ENCODE results near the gene ABHD16A.
A peak's percentile ranks its signal among the peaks of the same experiment; 100 is the strongest.

Gene ABHD16A

DNA sequence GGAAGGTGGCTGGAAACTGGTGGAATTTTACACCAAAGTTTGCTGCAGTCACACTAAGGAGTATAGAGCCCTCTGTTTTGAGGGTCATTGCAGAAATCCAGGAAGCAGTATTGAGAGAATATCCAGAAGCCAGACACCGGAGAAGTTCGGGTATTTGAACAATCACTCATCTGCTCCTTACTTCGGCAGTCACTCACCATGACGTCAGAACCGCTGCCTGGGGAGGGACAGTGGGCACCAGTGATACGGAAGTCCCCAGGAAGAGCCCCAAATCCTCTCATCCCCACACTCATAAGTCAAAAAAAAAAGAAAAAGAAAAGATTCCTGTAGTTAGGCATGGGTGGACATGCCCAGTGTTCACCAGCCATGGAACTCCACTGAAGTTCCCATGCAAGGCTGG, 26.2 kb downstream of the ABHD16A start:
- no peaks in the 10 kb centered on the region for H3K4me1 ChIP-seq (ENCODE audit: control insufficient read depth, low read depth, low read length)
- H3K79me1 ChIP-seq (ENCODE audit: low read length): no peaks in the 10 kb centered on the region
- H3K4me3 ChIP-seq (ENCODE audit: low read length): no peak overlapping the region
- H3K56ac ChIP-seq (ENCODE audit: low read length): no peak overlapping the region
- WGBS (ENCODE audit: extremely low coverage, insufficient coverage, low lambda C conversion rate): no CpG with 5 or more reads among the region's 6 CpGs
- no peak overlapping the region for H3K18ac ChIP-seq (ENCODE audit: low read length)
- no peak overlapping the region for H3K27ac ChIP-seq (ENCODE audit: low read depth, low read length)
- H3K27me3 ChIP-seq (ENCODE audit: insufficient read depth, low read length, poor library complexity): no peaks in the 10 kb centered on the region
- H3K23ac ChIP-seq (ENCODE audit: low read length): no peak overlapping the region
- no peak overlapping the region for H2BK15ac ChIP-seq (replicated peaks; ENCODE audit: low read depth)
- no peak overlapping the region for H4K8ac ChIP-seq (ENCODE audit: low read depth, low read length)
- no peak overlapping the region for H2BK5ac ChIP-seq (ENCODE audit: low read length)
- H2AK5ac ChIP-seq (ENCODE audit: low read length): no peak overlapping the region
- H3K79me2 ChIP-seq (ENCODE audit: control insufficient read depth, insufficient read depth, low read length): no peaks in the 10 kb centered on the region
- peaks cover 2% of the 10 kb centered on the region for H3K36me3 ChIP-seq (ENCODE audit: control insufficient read depth, insufficient read depth, low read length)
- no peak overlapping the region for H4K5ac ChIP-seq (ENCODE audit: low read length)
- H3K4me2 ChIP-seq (ENCODE audit: low read length): no peak overlapping the region
- no peak for DNase-seq
- no peak overlapping the region for H3K9ac ChIP-seq (ENCODE audit: low read length)
- no peak overlapping the region for H2BK120ac ChIP-seq (ENCODE audit: low read depth, low read length)
- no peak overlapping the region for H3K4ac ChIP-seq (ENCODE audit: low read depth, low read length)

- no peak overlapping the region for H3K23ac ChIP-seq (ENCODE audit: low read length)
- no peak overlapping the region for H3K4ac ChIP-seq (ENCODE audit: low read depth, low read length)
- no peak overlapping the region for H2BK120ac ChIP-seq (ENCODE audit: low read depth, low read length)
- no peak overlapping the region for H2BK15ac ChIP-seq (replicated peaks; ENCODE audit: low read depth)
- no peaks in the 10 kb centered on the region for H3K27me3 ChIP-seq (ENCODE audit: insufficient read depth, low read length, poor library complexity)
- no peak for DNase-seq
- no peak overlapping the region for H3K27ac ChIP-seq (ENCODE audit: low read depth, low read length)
- no peak overlapping the region for H3K18ac ChIP-seq (ENCODE audit: low read length)
- no CpG with 5 or more reads among the region's 4 CpGs for WGBS (ENCODE audit: extremely low coverage, insufficient coverage, low lambda C conversion rate)
- no peak overlapping the region for H2AK5ac ChIP-seq (ENCODE audit: low read length)
- H3K36me3 ChIP-seq (ENCODE audit: control insufficient read depth, insufficient read depth, low read length): peaks cover 5% of the 10 kb centered on the region
- no peak overlapping the region for H3K4me2 ChIP-seq (ENCODE audit: low read length)
- no peak overlapping the region for H3K56ac ChIP-seq (ENCODE audit: low read length)
- no peak overlapping the region for H4K8ac ChIP-seq (ENCODE audit: low read depth, low read length)
- no peak overlapping the region for H3K4me3 ChIP-seq (ENCODE audit: low read length)
- H3K79me2 ChIP-seq (ENCODE audit: control insufficient read depth, insufficient read depth, low read length): no peaks in the 10 kb centered on the region
- no peak overlapping the region for H2BK5ac ChIP-seq (ENCODE audit: low read length)
- H3K4me1 ChIP-seq (ENCODE audit: control insufficient read depth, low read depth, low read length): no peaks in the 10 kb centered on the region
- no peaks in the 10 kb centered on the region for H3K79me1 ChIP-seq (ENCODE audit: low read length)
- H4K5ac ChIP-seq (ENCODE audit: low read length): no peak overlapping the region
- H3K9ac ChIP-seq (ENCODE audit: low read length): no peak overlapping the region
Observed at GRCh38 chr6:31676322-31676903, 26.7 kb downstream of the ABHD16A start.

DNA sequence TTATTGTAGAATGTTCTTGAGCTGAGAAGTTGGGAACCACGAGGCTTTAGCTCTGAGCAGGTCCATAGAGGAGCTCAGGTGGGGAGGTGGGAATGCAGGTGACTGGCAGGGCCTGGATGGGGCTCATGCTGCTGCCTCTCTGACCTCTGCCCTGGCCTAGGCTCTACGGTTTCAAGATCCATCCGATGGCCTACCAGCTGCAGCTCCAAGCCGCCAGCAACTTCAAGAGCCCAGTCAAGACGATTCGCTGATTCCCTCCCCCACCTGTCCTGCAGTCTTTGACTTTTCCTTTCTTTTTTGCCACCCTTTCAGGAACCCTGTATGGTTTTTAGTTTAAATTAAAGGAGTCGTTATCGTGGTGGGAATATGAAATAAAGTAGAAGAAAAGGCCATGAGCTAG, 33.4 kb downstream of the ABHD16A start, which contains the start of gene LY6G5B:
LY6G5B (plus strand) TSS at position 301 of the 400 bp plus-strand sequence. CDS start 975 bp downstream, outside the sequence.
- Histone ChIP-seq H2BK5ac (ENCODE audit: low read length) (no peak within 1 kb of the TSS), H2BK120ac (ENCODE audit: low read depth, low read length) (no peak within 1 kb of the TSS), H3K9ac (ENCODE audit: low read length) (no peak within 1 kb of the TSS), H3K4me1 (ENCODE audit: control insufficient read depth, low read depth, low read length) (peaks cover 3% of the 10 kb centered on the region), H3K36me3 (ENCODE audit: control insufficient read depth, insufficient read depth, low read length) (peaks cover 21% of the 10 kb centered on the region), H3K27ac (ENCODE audit: low read depth, low read length) (no peak within 1 kb of the TSS), H2AK5ac (ENCODE audit: low read length) (no peak within 1 kb of the TSS), H4K8ac (ENCODE audit: low read depth, low read length) (no peak within 1 kb of the TSS), H3K4ac (ENCODE audit: low read depth, low read length) (no peak within 1 kb of the TSS), H4K5ac (ENCODE audit: low read length) (no peak within 1 kb of the TSS), H3K79me2 (ENCODE audit: control insufficient read depth, insufficient read depth, low read length) (peaks cover 24% of the 10 kb centered on the region), H2BK15ac (replicated peaks; ENCODE audit: low read depth) (no peak within 1 kb of the TSS), H3K23ac (ENCODE audit: low read length) (no peak within 1 kb of the TSS), H3K4me2 (ENCODE audit: low read length) (no peak within 1 kb of the TSS), H3K79me1 (ENCODE audit: low read length) (peaks cover 24% of the 10 kb centered on the region), H3K18ac (ENCODE audit: low read length) (no peak within 1 kb of the TSS), H3K4me3 (ENCODE audit: low read length) (no peak within 1 kb of the TSS), H3K56ac (ENCODE audit: low read length) (no peak within 1 kb of the TSS), H3K27me3 (ENCODE audit: insufficient read depth, low read length, poor library complexity) (no peaks in the 10 kb centered on the region)
- DNase-seq: no peak
- no CpG with 5 or more reads among the region's 8 CpGs for WGBS (ENCODE audit: extremely low coverage, insufficient coverage, low lambda C conversion rate)

DNA sequence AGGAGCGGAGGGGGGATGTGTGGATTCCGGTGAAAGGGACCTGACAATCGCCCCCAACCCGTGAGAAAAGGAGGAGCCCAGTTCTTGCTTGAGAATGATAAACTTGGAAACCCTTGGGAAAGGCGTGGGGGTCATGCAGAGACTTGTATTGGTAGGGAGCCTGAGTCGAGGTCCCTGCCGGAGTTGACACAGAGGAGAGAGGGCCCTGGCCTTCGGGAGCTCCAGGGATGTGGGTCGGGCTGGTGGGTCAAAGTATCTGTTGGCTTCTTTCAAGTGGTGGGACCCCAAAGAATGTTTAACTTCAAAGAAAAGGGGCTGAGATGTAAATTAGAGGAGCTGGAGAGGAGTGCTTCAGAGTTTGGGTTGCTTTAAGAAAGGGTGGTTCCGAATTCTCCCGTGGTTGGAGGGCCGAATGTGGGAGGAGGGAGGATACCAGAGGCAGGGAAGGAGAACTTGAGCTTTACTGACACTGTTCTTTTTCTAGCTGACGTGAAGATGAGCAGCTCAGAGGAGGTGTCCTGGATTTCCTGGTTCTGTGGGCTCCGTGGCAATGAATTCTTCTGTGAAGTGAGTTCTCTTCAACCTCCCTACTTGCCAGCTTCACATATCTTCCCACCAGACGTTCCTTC, 36.7 kb downstream of the ABHD16A start:
- DNase-seq: no peak
- H2BK120ac ChIP-seq (ENCODE audit: low read depth, low read length): no peak overlapping the region
- no peaks in the 10 kb centered on the region for H3K27me3 ChIP-seq (ENCODE audit: insufficient read depth, low read length, poor library complexity)
- peak overlapping the region; percentile 98 for H3K9ac ChIP-seq (ENCODE audit: low read length)
- peak overlapping the region; percentile 97 for H3K4me3 ChIP-seq (ENCODE audit: low read length)
- H3K27ac ChIP-seq (ENCODE audit: low read depth, low read length): peak overlapping the region; percentile 84
- peaks cover 15% of the 10 kb centered on the region for H3K36me3 ChIP-seq (ENCODE audit: control insufficient read depth, insufficient read depth, low read length)
- H3K56ac ChIP-seq (ENCODE audit: low read length): peak overlapping the region; percentile 99
- peaks cover 8% of the 10 kb centered on the region for H3K4me1 ChIP-seq (ENCODE audit: control insufficient read depth, low read depth, low read length)
- peaks cover 38% of the 10 kb centered on the region for H3K79me2 ChIP-seq (ENCODE audit: control insufficient read depth, insufficient read depth, low read length)
- no peak overlapping the region for H4K5ac ChIP-seq (ENCODE audit: low read length)
- peak overlapping the region; percentile 90 for H3K23ac ChIP-seq (ENCODE audit: low read length)
- H2BK15ac ChIP-seq (replicated peaks; ENCODE audit: low read depth): no peak overlapping the region
- peak overlapping the region; percentile 74 for H3K4ac ChIP-seq (ENCODE audit: low read depth, low read length)
- H3K18ac ChIP-seq (ENCODE audit: low read length): peak overlapping the region; percentile 64
- H3K4me2 ChIP-seq (ENCODE audit: low read length): peak overlapping the region; percentile 90
- no CpG with 5 or more reads among the region's 15 CpGs for WGBS (ENCODE audit: extremely low coverage, insufficient coverage, low lambda C conversion rate)
- H2BK5ac ChIP-seq (ENCODE audit: low read length): no peak overlapping the region
- peaks cover 33% of the 10 kb centered on the region for H3K79me1 ChIP-seq (ENCODE audit: low read length)
- peak overlapping the region; percentile 34 for H2AK5ac ChIP-seq (ENCODE audit: low read length)
- peak overlapping the region; percentile 70 for H4K8ac ChIP-seq (ENCODE audit: low read depth, low read length)

- peaks cover 38% of the 10 kb centered on the region for H3K79me2 ChIP-seq (ENCODE audit: control insufficient read depth, insufficient read depth, low read length)
- peak within 1 kb of the TSS; percentile 64 for H3K18ac ChIP-seq (ENCODE audit: low read length)
Observed at GRCh38 chr6:31665501-31666336, 37.4 kb downstream of the ABHD16A start, which contains the start of gene CSNK2B. Gene CSNK2B, plus strand, starts transcription at chr6:31666080. Its CDS starts 752 bp downstream, at chr6:31666832.

More at GRCh38 chr6:31665501-31666336, 37.4 kb downstream of the ABHD16A start, which contains the start of gene CSNK2B:
- H2BK15ac ChIP-seq (replicated peaks; ENCODE audit: low read depth): no peak within 1 kb of the TSS
- H3K9ac ChIP-seq (ENCODE audit: low read length): peak within 1 kb of the TSS; percentile 99
- no peaks in the 10 kb centered on the region for H3K27me3 ChIP-seq (ENCODE audit: insufficient read depth, low read length, poor library complexity)
- peak within 1 kb of the TSS; percentile 77 for H2BK5ac ChIP-seq (ENCODE audit: low read length)
- H3K4me2 ChIP-seq (ENCODE audit: low read length): peak within 1 kb of the TSS; percentile 90
- H3K4me3 ChIP-seq (ENCODE audit: low read length): peak within 1 kb of the TSS; percentile 97
- H2BK120ac ChIP-seq (ENCODE audit: low read depth, low read length): peak within 1 kb of the TSS; percentile 46
- peaks cover 32% of the 10 kb centered on the region for H3K79me1 ChIP-seq (ENCODE audit: low read length)
- H4K5ac ChIP-seq (ENCODE audit: low read length): no peak within 1 kb of the TSS
- peak within 1 kb of the TSS; percentile 76 for H3K4ac ChIP-seq (ENCODE audit: low read depth, low read length)
- H3K36me3 ChIP-seq (ENCODE audit: control insufficient read depth, insufficient read depth, low read length): peaks cover 14% of the 10 kb centered on the region
- peak; percentile 99 for DNase-seq
- peaks cover 8% of the 10 kb centered on the region for H3K4me1 ChIP-seq (ENCODE audit: control insufficient read depth, low read depth, low read length)
- H3K27ac ChIP-seq (ENCODE audit: low read depth, low read length): peak within 1 kb of the TSS; percentile 95
- peak within 1 kb of the TSS; percentile 99 for H3K56ac ChIP-seq (ENCODE audit: low read length)
- WGBS (ENCODE audit: extremely low coverage, insufficient coverage, low lambda C conversion rate): no CpG with 5 or more reads among the region's 63 CpGs
- H2AK5ac ChIP-seq (ENCODE audit: low read length): peak within 1 kb of the TSS; percentile 82
- peak within 1 kb of the TSS; percentile 90 for H3K23ac ChIP-seq (ENCODE audit: low read length)
- H4K8ac ChIP-seq (ENCODE audit: low read depth, low read length): peak within 1 kb of the TSS; percentile 70
